ENCODE data around the gene DNAJC1. TPM values are rescaled to one million over a fixed set of nuclear protein-coding genes. Genes with fewer than 3 reads are reported as not detected.

DNAJC1 gene
- total and polyA plus RNA-seq, 2 of the 8 experiments (the other 6 are each of a cell fraction or from before 2014, with no cell fraction given) = 6.8 to 14.8 TPM

DNA sequence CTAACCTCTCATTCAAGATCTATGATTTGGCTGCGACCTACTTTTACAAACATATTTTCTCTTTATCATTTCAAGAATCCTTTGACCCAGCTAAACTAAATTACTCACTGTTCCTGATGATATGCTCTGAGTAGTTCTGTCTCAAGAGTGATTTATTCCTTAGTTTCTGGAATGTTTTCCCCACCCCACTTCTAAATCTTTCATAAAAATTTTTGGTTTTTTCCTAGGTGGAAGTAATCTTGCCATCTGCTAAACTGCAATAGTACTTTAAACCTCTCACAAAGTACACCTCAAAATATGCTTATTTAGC is 170.8 kb downstream of the DNAJC1 start:
- no peak overlapping the region for H3K18ac ChIP-seq (ENCODE audit: extremely low read depth, low read length)
- H4K8ac ChIP-seq (ENCODE audit: extremely low read depth, insufficient read depth, low read length) = no peak overlapping the region
- no peak overlapping the region for H2AFZ ChIP-seq (ENCODE audit: low read length)
- H4K91ac ChIP-seq (replicated peaks; ENCODE audit: insufficient read length, low read length) = no peak overlapping the region
- peaks cover 0 to 8% (median 0%) of the 10 kb centered on the region in 4 experiments; a peak in 1 of 8 replicates for H3K36me3 ChIP-seq (ENCODE audit: control insufficient read depth in 2 of 4, insufficient read depth in 4 of 4, low read length in 3 of 4)
- no peak overlapping the region for H3K56ac ChIP-seq (replicated peaks; ENCODE audit: insufficient read length, low read depth, low read length)
- H3K4me2 ChIP-seq (ENCODE audit: insufficient read depth in 1 of 2, low read depth in 2 of 2, low read length in 2 of 2) = no peak overlapping the region
- H3K9ac ChIP-seq (replicated peaks in 1 of 4; ENCODE audit: extremely low read depth in 1 of 4, low read depth in 3 of 4, low read length in 3 of 4) = no peak overlapping the region
- H3K27me3 ChIP-seq (replicated peaks in 1 of 4; ENCODE audit: control insufficient read depth in 3 of 4, extremely low read depth in 1 of 4, insufficient read depth in 3 of 4, low read length in 3 of 4) = no peaks in the 10 kb centered on the region
- no peaks in the 10 kb centered on the region for H3K79me2 ChIP-seq (ENCODE audit: control insufficient read depth in 1 of 2, insufficient read depth in 2 of 2, low read length in 2 of 2)
- TF ChIP-seq POU5F1 (IDR thresholded peaks at IDR 0.05; ENCODE audit: low read depth, low read length) = no peak
- ChIA-PET POLR2A (ENCODE audit: partially characterized antibody) (no interaction called here), CTCF (ENCODE audit: partially characterized antibody) (no interaction called here)
- no peak overlapping the region for H2BK20ac ChIP-seq (ENCODE audit: low read length)
- H2BK12ac ChIP-seq (ENCODE audit: low read depth, low read length) = no peak overlapping the region
- H2AK5ac ChIP-seq (ENCODE audit: low read depth, low read length) = no peak overlapping the region
- H2BK5ac ChIP-seq (ENCODE audit: low read depth, low read length) = no peak overlapping the region
- H3K9me3 ChIP-seq (ENCODE audit: insufficient read depth in 2 of 2, low read depth in 1 of 2, low read length in 1 of 2) = peaks cover 24 to 36% of the 10 kb centered on the region in 2 experiments
- H3K14ac ChIP-seq (ENCODE audit: insufficient read length) = no peak overlapping the region
- H3K79me1 ChIP-seq (ENCODE audit: low read depth, low read length) = no peaks in the 10 kb centered on the region
- DNase-seq (ENCODE audit: low read depth in 1 of 2, low spot score in 2 of 2) (no peak), FAIRE-seq (no peak)
- WGBS, 2 experiments (ENCODE audit: extremely low coverage in 1 of 2, insufficient coverage in 1 of 2, insufficient read length in 1 of 2, insufficient replicate concordance in 2 of 2, low coverage in 1 of 2, low lambda C conversion rate in 2 of 2, missing lambda C conversion rate in 1 of 2) = 96% methylated on average over 1 of the region's 1 CpG; no CpG with 5 or more reads in 1 of the 2 experiments
- no peaks in the 10 kb centered on the region for H3K4me1 ChIP-seq (replicated peaks in 1 of 4; ENCODE audit: control insufficient read depth in 3 of 4, insufficient read depth in 4 of 4, low read length in 3 of 4)
- no peak overlapping the region for H3K23ac ChIP-seq (ENCODE audit: insufficient read length)
- no peaks in the 10 kb centered on the region for H4K20me1 ChIP-seq (replicated peaks in 1 of 2; ENCODE audit: control insufficient read depth in 1 of 2, insufficient read depth in 2 of 2, low read length in 2 of 2)
- no peaks in the 10 kb centered on the region for H3K23me2 ChIP-seq (ENCODE audit: low read depth, low read length)
- no peak overlapping the region for H3K4me3 ChIP-seq (ENCODE audit: extremely low read depth in 1 of 4, insufficient read depth in 2 of 4, low read depth in 3 of 4, low read length in 4 of 4)
- H4K5ac ChIP-seq (ENCODE audit: insufficient read length, low read depth, low read length) = no peak overlapping the region
- H3K4ac ChIP-seq (replicated peaks; ENCODE audit: insufficient read length, low read depth, low read length) = no peak overlapping the region
- H2BK15ac ChIP-seq (ENCODE audit: low read length) = no peak overlapping the region
- H2BK120ac ChIP-seq (replicated peaks; ENCODE audit: low read depth, low read length) = no peak overlapping the region
- H3K27ac ChIP-seq (ENCODE audit: low read depth, low read length) = no peak overlapping the region
